ENCODE results near the gene CTXND1. TPM values are rescaled to one million over a fixed set of nuclear protein-coding genes. Genes with fewer than 3 reads are reported as not detected.

CTXND1 gene
- polyA plus RNA-seq, 6 donors from 2014 or later: not detected

DNA sequence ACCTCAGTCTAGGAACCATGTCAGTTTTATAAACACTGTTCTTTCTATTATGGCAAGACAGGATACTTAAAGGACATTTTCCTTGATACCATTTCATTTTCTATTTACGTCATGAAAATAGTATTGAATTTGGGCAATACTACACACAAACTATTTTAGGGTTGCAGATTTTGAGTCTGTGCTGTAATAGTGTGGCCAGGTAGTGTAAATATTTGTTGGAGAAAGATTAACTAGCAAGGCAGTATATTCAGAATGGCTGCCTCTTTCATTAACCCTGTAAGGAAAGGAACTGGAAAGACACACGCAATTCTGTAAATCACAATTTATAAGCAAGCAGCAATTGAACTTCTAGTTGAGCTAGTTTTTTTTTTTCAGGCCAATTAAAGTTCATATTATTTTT is 2.0 kb downstream of the CTXND1 start:
- Mint-ChIP-seq H3K4me1 (peaks cover 0 to 7% (median 5%) of the 10 kb centered on the region in 3 donors), H3K27me3 (peaks cover 52 to 78% (median 74%) of the 10 kb centered on the region in 3 donors), H3K9me3 (no peaks in the 10 kb centered on the region), H3K36me3 (no peaks in the 10 kb centered on the region), H3K4me3 (no peak overlapping the region), H3K27ac (no peak overlapping the region)
- ATAC-seq (ENCODE audit: low read depth in 2 of 2) (no peak), DNase-seq (no peak)

GRCh38 chr15:80247320-80247719 is 4.7 kb downstream of the CTXND1 start:
- DNase-seq (no peak), ATAC-seq (ENCODE audit: low read depth in 2 of 2) (no peak)
- Mint-ChIP-seq H3K36me3 (no peaks in the 10 kb centered on the region), H3K9me3 (no peaks in the 10 kb centered on the region), H3K4me3 (no peak overlapping the region), H3K27ac (no peak overlapping the region), H3K27me3 (peaks cover 40 to 78% (median 62%) of the 10 kb centered on the region in 3 donors), H3K4me1 (peaks cover 0 to 7% (median 5%) of the 10 kb centered on the region in 3 donors)

DNA sequence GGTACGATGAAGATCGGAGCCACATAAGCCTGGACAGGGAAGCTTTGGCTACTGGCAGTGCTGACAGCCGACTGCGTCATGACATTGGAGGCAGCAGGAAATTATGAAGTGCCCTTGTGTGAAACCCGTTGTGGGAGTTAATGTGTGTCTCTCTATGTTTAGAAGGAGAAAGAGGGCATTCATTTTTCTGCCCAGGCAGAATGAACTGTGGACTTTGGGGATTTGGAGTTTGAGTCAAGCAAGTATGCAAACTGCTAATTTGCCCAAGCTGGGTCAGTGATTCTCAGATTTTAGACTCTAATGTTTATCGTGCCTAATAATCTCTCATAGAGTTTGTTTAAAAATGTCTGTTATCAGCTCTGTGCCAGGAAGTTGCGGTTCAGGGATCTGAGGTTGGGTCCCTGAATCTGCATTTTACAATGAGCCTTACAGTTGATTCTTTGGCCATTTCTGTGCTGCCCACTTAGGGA is 5.6 kb downstream of the CTXND1 start:
- ATAC-seq (ENCODE audit: low read depth in 2 of 2) (no peak), DNase-seq (no peak)
- Mint-ChIP-seq H3K27me3 (peaks cover 37 to 81% (median 66%) of the 10 kb centered on the region in 3 donors), H3K9me3 (no peaks in the 10 kb centered on the region), H3K27ac (no peak overlapping the region), H3K4me1 (peaks cover 0 to 12% (median 10%) of the 10 kb centered on the region in 3 donors), H3K4me3 (no peak overlapping the region), H3K36me3 (no peaks in the 10 kb centered on the region)

GRCh38 chr15:80242802-80243201 is 9.2 kb downstream of the CTXND1 start:
- no peak overlapping the region for H3K27ac Mint-ChIP-seq
- peaks cover 16 to 60% (median 38%) of the 10 kb centered on the region in 3 donors for H3K27me3 Mint-ChIP-seq
- no peak for DNase-seq
- peaks cover 0 to 10% (median 6%) of the 10 kb centered on the region in 3 donors for H3K4me1 Mint-ChIP-seq
- no peaks in the 10 kb centered on the region for H3K36me3 Mint-ChIP-seq
- ATAC-seq (ENCODE audit: low read depth in 2 of 2): no peak
- H3K4me3 Mint-ChIP-seq: no peak overlapping the region
- H3K9me3 Mint-ChIP-seq: no peaks in the 10 kb centered on the region

DNA sequence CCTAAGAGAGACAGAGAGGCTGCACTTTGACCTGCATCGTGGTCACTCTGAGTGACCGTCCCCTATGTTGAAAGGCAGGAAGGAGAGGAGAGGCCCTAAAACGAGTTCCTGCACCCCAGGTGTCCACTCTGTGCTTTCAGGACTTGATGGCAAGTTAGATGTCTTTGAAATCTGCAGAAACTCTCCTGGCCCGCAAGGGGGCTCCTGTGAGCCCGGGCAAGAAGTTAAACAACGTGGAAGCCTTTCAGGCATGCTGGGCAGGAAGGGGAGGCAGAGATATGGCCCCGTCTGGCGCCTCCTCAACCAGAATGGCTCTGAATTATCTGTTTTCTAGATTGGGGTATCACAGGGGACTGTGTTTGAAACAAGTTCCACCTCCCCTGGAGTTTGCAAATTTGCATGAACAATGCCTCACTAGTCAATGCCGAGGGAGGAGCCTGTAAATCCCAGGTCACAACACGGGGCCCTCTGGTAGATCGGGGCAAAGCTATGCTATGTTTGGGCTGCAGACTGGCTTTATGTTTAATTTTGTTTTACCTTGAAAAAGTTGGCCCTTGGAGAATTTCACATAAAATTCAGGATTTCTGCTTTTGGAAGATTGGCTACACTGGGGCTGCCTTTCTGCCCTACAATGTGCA is 9.8 kb downstream of the CTXND1 start:
- H3K27me3 Mint-ChIP-seq: peaks cover 11 to 56% (median 37%) of the 10 kb centered on the region in 3 donors
- peak overlapping the region in 1 of 8 donors; percentile 4 for H3K4me3 Mint-ChIP-seq
- H3K9me3 Mint-ChIP-seq: no peaks in the 10 kb centered on the region
- DNase-seq (no peak), ATAC-seq (ENCODE audit: low read depth in 2 of 2) (no peak)
- H3K36me3 Mint-ChIP-seq: no peaks in the 10 kb centered on the region
- H3K27ac Mint-ChIP-seq: no peak overlapping the region
- H3K4me1 Mint-ChIP-seq: peaks cover 0 to 10% (median 6%) of the 10 kb centered on the region in 3 donors

- Mint-ChIP-seq H3K9me3 (peaks cover 0 to under 1% (median 0%) of the 10 kb centered on the region in 7 donors), H3K4me3 (no peak overlapping the region), H3K27me3 (peaks cover 3 to 48% (median 29%) of the 10 kb centered on the region in 3 donors), H3K36me3 (no peaks in the 10 kb centered on the region), H3K4me1 (peaks cover 0 to 10% (median 6%) of the 10 kb centered on the region in 3 donors), H3K27ac (no peak overlapping the region)
- ATAC-seq (ENCODE audit: low read depth in 2 of 2) (no peak), DNase-seq (no peak)
Measured at GRCh38 chr15:80241508-80241907, 10.5 kb downstream of the CTXND1 start.

DNA sequence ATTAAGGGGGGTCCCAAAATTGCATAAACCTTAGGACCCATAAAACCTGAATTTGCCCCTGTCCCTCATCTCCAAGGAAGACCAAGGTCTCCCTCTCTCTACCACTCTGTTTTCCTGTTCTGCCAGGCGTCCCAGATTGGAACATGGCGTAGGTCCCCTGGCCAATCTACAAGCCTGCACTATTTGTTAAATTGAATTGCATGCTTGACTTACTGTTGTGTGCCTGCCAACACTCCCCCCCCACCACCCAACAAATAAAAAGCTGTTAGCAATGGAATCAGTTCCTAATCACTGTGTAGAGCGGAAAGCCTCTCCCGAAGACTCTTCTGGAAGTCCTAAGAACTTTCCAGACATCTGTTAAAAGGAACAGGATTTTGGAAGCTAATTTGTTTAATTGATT is 11.7 kb downstream of the CTXND1 start:
- peaks cover 0 to 10% (median 6%) of the 10 kb centered on the region in 3 donors for H3K4me1 Mint-ChIP-seq
- H3K27ac Mint-ChIP-seq: no peak overlapping the region
- H3K4me3 Mint-ChIP-seq: no peak overlapping the region
- no peaks in the 10 kb centered on the region for H3K36me3 Mint-ChIP-seq
- no peak for ATAC-seq (ENCODE audit: low read depth in 2 of 2)
- H3K27me3 Mint-ChIP-seq: peaks cover 9 to 46% (median 20%) of the 10 kb centered on the region in 3 donors
- peaks cover 0 to 3% (median 0%) of the 10 kb centered on the region in 7 donors for H3K9me3 Mint-ChIP-seq
- DNase-seq: no peak

DNA sequence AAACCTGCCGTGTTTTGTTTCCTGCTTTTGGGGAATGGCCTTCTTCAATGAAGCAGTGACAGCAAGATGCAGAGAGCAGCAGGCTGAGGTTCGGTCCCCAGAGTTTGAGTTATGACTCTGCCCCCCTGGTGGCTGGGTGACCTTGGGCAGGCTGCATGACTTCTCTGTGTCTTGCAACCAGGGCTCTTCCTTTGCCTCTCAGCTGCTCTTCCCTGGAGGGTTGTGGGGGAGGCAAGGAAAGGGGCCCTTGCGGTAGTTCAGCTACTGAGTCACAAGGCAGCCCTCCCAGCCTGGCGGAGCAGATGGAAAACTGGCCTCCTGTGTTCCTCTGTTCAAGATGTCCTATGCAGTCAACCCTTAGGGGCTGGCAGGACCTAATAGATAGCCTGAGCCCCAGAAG is 17.1 kb downstream of the CTXND1 start:
- Mint-ChIP-seq H3K27me3 (peaks cover 24 to 51% (median 27%) of the 10 kb centered on the region in 3 donors), H3K36me3 (no peaks in the 10 kb centered on the region), H3K9me3 (peaks cover 0 to 3% (median 0%) of the 10 kb centered on the region in 7 donors), H3K4me3 (no peak overlapping the region), H3K27ac (no peak overlapping the region), H3K4me1 (peaks cover 0 to 2% (median 0%) of the 10 kb centered on the region in 3 donors)
- DNase-seq (peak; percentile 3), ATAC-seq (ENCODE audit: low read depth in 2 of 2) (no peak)

DNA sequence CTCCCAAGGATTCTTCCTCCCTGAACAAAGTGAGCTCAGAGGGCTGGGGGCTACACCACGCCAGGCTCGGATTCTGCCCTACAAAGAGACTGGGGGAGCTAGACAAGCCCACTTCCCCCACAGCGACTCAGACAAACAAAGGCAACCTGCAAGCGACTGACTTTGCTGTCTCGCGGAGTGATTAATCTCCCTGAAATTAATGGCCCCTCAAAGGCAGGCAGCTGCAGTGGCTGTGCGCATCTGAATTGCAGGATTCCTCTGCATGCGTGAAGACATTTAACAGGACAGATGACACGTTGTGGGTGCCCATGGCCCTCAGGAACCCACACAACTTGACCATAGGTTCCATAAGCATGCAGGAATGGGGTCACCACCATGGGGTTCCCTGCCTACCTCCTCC is 18.4 kb downstream of the CTXND1 start:
- H3K4me3 Mint-ChIP-seq: no peak overlapping the region
- DNase-seq (no peak), ATAC-seq (ENCODE audit: low read depth in 2 of 2) (no peak)
- H3K9me3 Mint-ChIP-seq: peaks cover 0 to 3% (median 0%) of the 10 kb centered on the region in 7 donors
- peaks cover 25 to 43% (median 35%) of the 10 kb centered on the region in 3 donors for H3K27me3 Mint-ChIP-seq
- H3K4me1 Mint-ChIP-seq: peaks cover 0 to 2% (median 0%) of the 10 kb centered on the region in 3 donors
- no peaks in the 10 kb centered on the region for H3K36me3 Mint-ChIP-seq
- H3K27ac Mint-ChIP-seq: no peak overlapping the region

DNA sequence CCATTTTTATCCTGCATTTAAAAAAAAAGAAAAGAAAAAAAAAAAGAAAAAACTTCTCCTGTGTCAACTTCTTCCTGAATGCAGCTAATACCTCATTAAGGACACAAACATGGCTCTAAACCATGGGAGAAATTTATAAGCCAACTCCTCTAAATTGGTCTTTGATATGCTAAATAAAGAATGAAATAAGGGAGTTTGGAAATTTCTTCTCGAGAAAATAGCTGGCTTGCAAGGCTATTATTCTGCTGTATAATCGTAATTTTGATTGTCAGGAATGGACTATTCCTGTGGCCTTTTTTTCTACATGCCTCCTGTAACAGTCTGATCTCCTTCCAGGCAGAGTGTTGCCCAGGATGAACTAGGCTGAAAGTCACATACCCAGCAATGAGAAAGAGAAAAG is 20.6 kb downstream of the CTXND1 start:
- ATAC-seq (ENCODE audit: low read depth in 2 of 2): no peak
- no peak overlapping the region for H3K27ac Mint-ChIP-seq
- peaks cover 42 to 55% (median 52%) of the 10 kb centered on the region in 3 donors for H3K27me3 Mint-ChIP-seq
- H3K36me3 Mint-ChIP-seq: no peaks in the 10 kb centered on the region
- DNase-seq: no peak
- peaks cover 0 to 1% (median 0%) of the 10 kb centered on the region in 7 donors for H3K9me3 Mint-ChIP-seq
- H3K4me1 Mint-ChIP-seq: peaks cover 0 to 2% (median 0%) of the 10 kb centered on the region in 3 donors
- H3K4me3 Mint-ChIP-seq: no peak overlapping the region

GRCh38 chr15:80228959-80229610 is 22.9 kb downstream of the CTXND1 start:
- H3K9me3 Mint-ChIP-seq: no peaks in the 10 kb centered on the region
- no peak for ATAC-seq (ENCODE audit: low read depth in 2 of 2)
- H3K27me3 Mint-ChIP-seq: peaks cover 37 to 56% (median 51%) of the 10 kb centered on the region in 3 donors
- H3K27ac Mint-ChIP-seq: no peak overlapping the region
- H3K36me3 Mint-ChIP-seq: no peaks in the 10 kb centered on the region
- H3K4me3 Mint-ChIP-seq: no peak overlapping the region
- peaks cover 0 to 2% (median 0%) of the 10 kb centered on the region in 3 donors for H3K4me1 Mint-ChIP-seq
- no peak for DNase-seq

DNA sequence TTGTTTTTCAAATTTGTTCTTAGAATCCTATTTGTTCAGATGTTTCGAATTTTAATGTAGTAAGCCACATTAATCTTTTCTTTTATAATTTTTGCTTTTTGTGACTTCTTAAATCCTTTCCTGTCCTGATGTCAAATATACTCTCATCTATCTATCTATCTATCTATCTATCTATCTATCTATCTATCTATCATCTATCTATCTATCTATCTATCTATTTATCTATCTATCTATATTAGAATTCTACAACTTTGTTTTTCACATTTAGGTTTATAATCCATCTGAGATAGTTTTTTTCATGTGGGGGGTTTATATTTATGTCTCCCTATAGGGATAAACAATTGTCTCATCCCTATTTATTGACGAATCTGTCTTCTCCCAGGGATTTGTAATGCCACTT is 32.1 kb downstream of the CTXND1 start:
- Mint-ChIP-seq H3K27ac (peak overlapping the region in 1 of 6 donors; percentile 3), H3K36me3 (no peaks in the 10 kb centered on the region), H3K4me3 (no peak overlapping the region), H3K9me3 (no peaks in the 10 kb centered on the region), H3K4me1 (no peaks in the 10 kb centered on the region), H3K27me3 (peaks cover 8 to 23% (median 9%) of the 10 kb centered on the region in 3 donors)
- DNase-seq (no peak), ATAC-seq (ENCODE audit: low read depth in 2 of 2) (no peak)

GRCh38 chr15:80217327-80217900 is 34.6 kb downstream of the CTXND1 start:
- H3K36me3 Mint-ChIP-seq: no peaks in the 10 kb centered on the region
- no peak overlapping the region for H3K27ac Mint-ChIP-seq
- H3K4me3 Mint-ChIP-seq: no peak overlapping the region
- peaks cover 11 to 30% (median 13%) of the 10 kb centered on the region in 3 donors for H3K27me3 Mint-ChIP-seq
- H3K4me1 Mint-ChIP-seq: no peaks in the 10 kb centered on the region
- ATAC-seq (ENCODE audit: low read depth in 2 of 2) (no peak), DNase-seq (no peak)
- peaks cover 0 to 6% (median 0%) of the 10 kb centered on the region in 7 donors for H3K9me3 Mint-ChIP-seq
